HG02642 (cell line): ENCODE results near the gene POLQ.
"Not testable (repeated sequence)": the region's sequence is repeated elsewhere in the genome, so short reads cannot be mapped to it uniquely, and the experiment has no call there.

Experiments used
- ATAC-seq: cut with Tn5 transposase; IDR thresholded peaks from one replicate; pipeline ENCODE4 v1.9.1; 2021; ENCODE audit warnings: mild to moderate bottlenecking; ENCODE audit not compliant: unreplicated experiment, poor library complexity

Gene POLQ

DNA sequence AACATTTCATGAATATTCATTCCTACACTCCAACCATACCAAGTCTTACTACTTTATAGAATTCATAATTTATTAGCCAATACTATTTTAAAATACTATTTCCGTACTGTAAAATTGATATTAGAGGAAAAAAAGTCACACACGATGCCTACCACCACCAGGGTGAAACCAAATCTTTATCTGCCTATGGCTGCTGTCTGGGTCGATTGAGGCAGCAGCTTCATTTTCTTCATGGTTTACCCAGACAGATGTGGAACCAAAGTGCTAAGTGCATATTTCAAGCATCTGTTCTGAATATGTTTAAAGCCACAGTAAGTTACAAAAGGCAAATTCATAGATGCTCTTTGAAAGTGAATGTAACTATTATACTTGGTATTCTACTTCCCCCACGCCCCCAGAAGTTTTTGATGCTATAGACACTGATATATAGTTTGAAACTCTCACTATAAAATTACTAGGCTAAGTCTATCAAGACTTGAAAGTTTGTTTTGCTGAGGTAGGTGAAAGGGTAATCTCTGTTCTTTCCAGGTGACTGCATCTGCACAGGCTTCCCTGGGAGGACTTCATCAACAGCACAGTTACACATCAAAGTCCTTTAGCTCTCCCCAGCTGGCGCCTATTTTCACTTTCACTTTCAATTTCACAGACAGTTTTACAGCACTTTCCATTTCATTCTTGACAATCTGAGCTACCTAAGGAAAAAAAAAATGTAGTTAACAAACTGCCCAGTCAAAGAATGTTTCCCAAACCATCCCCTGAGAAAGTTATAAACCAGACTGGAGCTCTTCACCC lies 113.9 kb downstream of the POLQ start:
- ATAC-seq = peak; percentile 95

DNA sequence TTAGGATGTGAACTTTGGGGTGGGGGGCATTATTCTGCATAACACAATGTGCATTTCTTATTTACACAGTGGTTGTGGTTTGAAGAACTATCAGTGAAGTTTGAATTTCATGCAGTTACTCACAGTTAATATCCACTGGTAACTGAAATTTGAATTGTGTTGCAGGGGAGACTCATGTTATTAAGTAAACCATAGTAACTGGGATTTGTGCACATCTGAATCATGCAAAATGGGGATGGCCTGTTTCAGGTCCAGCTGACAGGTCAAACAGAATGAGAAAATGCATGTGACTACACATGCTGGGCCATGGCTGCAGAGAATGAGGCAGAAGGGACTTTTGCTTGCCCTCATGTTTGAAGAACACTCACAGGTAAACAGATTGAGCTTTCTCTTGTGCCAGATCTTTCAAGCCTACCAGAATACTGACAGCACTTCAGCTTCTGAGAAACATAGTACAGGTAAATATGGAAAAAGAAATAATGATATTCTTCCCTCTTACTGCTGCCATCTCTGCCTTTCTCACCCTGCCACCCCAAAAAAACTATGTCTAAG lies 115.0 kb downstream of the POLQ start:
- ATAC-seq = no peak

DNA sequence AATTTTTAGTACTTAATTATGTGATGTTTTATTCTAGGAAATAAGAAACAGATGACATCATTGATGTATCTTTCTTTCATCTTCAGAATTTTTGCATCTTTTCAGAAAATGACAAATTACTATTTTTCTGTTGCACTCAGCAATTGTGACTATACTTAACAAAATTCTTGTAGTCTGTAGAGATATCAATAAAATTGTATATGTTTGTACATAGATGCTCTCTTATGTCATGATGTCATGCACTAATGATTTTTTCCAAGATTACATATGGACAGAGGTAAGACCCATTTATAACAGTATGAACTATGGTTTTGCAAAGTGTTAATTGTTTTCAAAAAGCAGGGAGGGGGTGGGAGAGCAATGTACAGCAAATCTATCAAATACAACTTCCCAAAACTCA lies 121.2 kb downstream of the POLQ start:
- no peak for ATAC-seq

DNA sequence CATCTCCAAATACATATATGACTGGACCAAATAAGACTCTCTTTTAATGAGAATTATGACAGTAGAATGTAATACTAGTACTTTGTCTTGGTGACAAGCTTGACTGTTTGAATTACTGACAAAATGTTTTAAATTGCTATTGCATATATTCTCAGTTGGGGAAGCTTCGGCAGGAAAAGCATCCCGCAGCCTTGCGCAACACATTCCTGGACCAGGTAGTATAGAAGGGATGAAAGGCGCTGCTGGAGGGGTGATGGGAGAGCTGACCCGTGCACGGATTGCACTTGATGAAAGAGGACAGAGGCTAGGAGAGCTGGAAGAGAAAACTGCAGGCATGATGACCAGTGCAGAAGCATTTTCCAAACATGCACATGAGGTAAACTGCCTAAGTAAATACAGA lies 127.6 kb downstream of the POLQ start:
- no peak for ATAC-seq

DNA sequence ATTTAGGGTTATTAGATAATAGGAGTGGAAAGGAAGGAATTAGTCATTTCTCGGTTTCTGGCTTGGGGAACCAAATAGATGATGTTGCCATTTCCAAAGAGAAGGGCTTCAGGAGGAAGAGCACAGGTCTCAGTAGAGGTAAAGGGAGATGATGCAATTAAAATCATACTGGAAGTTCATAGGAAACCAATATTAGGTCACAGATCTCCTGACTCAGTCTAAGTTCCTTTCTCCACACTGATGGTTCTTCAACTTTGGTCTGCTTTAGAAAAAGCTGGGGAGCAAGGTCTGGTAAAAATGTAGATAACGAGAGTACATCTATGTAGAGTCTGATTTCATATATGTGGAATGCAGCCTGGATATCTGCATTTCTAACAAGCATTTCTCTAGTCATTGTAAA lies 130.9 kb downstream of the POLQ start:
- ATAC-seq = no peak

DNA sequence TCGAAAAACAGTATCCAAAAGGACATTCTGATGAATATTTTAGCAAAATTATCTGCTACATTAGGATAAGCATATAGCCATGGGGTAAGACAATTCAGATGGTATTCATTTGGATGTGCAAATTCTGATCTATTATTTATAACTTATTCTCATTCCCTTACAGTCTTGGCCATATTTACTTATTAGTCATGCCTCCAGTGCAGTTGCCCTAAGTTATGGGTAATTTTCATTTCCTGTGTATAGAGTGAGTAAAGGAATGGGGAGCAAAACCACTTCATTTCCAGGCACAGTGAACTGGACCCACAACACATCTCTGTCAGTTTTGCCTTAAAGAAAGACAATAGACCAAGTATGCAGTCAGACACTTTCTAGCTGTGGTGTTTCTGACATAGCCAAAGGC lies 134.3 kb downstream of the POLQ start:
- ATAC-seq = no peak

DNA sequence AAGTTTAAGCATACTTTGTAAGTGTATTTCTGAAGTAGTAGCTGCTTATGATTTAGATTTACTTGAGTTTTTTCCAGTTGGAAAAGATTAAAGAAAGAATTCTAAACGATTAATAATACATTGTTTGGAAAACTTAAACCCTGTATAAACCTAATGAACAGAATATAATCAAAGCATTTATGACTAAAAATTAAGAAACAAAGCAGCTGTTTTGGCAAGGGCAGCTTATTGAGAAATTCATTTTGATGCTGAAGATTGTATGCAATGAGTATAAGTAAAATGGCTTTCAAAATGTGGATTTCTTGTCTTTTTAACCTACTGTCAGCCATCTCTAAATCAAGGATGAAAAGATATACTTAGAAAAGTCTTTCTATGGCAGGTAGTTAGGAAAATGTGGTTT lies 140.2 kb downstream of the POLQ start:
- ATAC-seq = no peak

DNA sequence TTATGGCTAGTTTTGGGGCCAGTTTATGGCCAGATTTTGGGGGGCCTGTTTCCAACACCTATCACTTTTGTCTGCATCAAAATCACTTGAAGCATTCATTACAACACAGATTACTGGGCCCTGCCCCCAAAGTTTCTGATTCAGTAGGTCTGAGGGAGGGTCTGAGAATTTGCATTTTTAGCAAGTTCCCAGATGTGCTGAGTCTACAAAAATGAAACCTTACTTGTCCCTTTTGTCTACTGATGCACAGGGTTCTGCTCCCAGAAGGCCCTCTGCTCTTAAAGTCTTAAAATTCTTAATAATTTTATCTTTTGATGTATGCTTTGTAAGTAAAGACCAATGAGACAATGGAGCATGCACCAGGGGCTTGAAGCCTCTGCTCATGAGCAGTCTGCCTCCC lies 146.0 kb downstream of the POLQ start:
- ATAC-seq = no peak

DNA sequence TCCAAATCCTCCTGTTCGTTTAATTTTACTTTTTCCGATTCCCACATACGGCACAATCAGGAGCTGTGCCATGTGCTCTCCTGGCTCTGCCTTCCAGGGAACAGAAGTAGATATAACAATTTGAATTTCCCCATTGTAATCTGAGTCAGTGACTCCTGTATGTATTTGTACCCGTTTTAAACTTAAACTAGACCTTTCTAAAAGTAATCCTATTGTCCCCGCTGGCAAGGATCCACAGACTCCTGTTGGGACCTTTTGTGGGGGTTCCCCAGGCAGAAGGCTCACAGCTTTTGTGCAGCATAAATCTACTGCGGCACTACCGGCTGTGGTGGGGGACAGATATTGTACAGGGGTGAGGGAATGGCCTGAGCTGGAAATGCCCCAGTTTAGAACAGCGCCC lies 147.7 kb downstream of the POLQ start:
- ATAC-seq = not testable (repeated sequence)

DNA sequence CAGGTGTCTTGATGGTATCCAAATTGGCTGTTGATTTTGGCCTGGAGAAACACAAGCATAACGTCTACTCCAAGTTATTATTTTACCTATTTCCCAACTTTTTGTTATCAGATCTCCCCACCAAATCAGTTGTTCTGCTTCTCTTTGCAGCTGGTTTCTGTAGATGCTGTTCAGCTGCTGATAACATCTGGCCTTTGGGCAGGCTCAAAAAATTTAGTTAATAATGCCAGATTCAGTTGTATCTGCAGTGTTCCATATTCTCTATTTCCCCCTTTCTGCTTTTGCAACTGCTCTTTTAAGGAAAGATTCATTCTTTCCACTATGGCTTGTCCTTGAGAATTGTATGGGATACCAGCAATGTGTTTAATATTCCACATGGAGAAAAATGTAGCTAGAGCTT lies 149.8 kb downstream of the POLQ start:
- ATAC-seq = not testable (repeated sequence)

DNA sequence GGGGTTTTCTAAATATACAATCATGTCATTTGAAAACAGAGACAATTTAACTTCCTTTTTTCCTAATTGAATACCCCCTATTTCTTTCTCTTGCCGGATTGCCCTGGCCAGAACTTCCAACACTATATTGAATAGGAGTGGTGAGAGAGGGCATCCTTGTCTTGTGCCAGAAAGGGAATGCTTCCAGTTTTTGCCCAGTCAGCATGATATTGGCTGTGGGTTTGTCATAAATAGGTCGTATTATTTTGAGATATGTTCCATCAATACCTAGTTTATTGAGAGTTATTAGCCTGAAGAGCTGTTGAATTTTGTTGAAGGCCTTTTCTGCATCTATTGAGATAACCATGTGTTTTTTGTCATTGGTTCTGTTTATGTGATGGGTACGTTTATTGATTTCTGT lies 157.5 kb downstream of the POLQ start:
- not testable (repeated sequence) for ATAC-seq
